H9 (cell line): ENCODE results near the gene CERKL. TPM values are rescaled to one million over a fixed set of nuclear protein-coding genes. Genes with fewer than 3 reads are reported as not detected.

Experiments used
- DNase-seq: peaks from one replicate; pipeline ENCODE4 v3.0.0-alpha.2; 2017
- H2AFZ ChIP-seq: one replicate; pipeline ENCODE4 v1.6.1; 2013; ENCODE audit warnings: mild to moderate bottlenecking, low read length, control low read depth, moderate library complexity
- H2AK5ac ChIP-seq: 2 replicates; pipeline ENCODE4 v1.6.1; 2013; ENCODE audit warnings: low read length, control low read depth, mixed read lengths; ENCODE audit not compliant: insufficient read length
- H2BK120ac ChIP-seq: one replicate; pipeline ENCODE4 v1.6.1; 2013; ENCODE audit warnings: low read depth, mild to moderate bottlenecking, low read length, control low read depth, inconsistent platforms; ENCODE audit not compliant: poor library complexity, severe bottlenecking
- H2BK12ac ChIP-seq: 2 replicates; pipeline ENCODE4 v1.6.1; 2013; ENCODE audit warnings: low read length, control low read depth, mixed read lengths, low read depth; ENCODE audit not compliant: insufficient read length
- H2BK15ac ChIP-seq: 2 replicates; pipeline ENCODE4 v1.6.1; 2013; ENCODE audit warnings: low read depth, low read length, control low read depth
- H2BK20ac ChIP-seq: one replicate; pipeline ENCODE4 v1.6.1; 2013; ENCODE audit warnings: low read depth, mild to moderate bottlenecking, low read length, control low read depth, inconsistent platforms; ENCODE audit not compliant: poor library complexity, severe bottlenecking
- H2BK5ac ChIP-seq: 2 replicates; pipeline ENCODE4 v1.6.1; 2013; ENCODE audit warnings: low read length, control low read depth, mixed read lengths; ENCODE audit not compliant: insufficient read length
- H3K14ac ChIP-seq: 2 replicates; pipeline ENCODE4 v1.6.1; 2013; ENCODE audit warnings: low read length, control low read depth; ENCODE audit not compliant: insufficient read depth
- H3K18ac ChIP-seq: 2 replicates; pipeline ENCODE4 v1.6.1; 2013; ENCODE audit warnings: low read depth, mild to moderate bottlenecking, mixed read lengths, low read length, control low read depth; ENCODE audit not compliant: insufficient read length
- H3K23ac ChIP-seq: 2 replicates; pipeline ENCODE4 v1.6.1; 2013; ENCODE audit warnings: low read length, control low read depth, mixed read lengths, low read depth; ENCODE audit not compliant: insufficient read length
- H3K23me2 ChIP-seq: 2 replicates; pipeline ENCODE4 v1.6.1; 2013; ENCODE audit warnings: low read depth, mild to moderate bottlenecking, mixed read lengths, low read length, control low read depth; ENCODE audit not compliant: insufficient read length, poor library complexity, severe bottlenecking
- H3K27ac ChIP-seq: 2 replicates; pipeline ENCODE4 v1.5.1; 2013; ENCODE audit warnings: low read length, control low read depth, mixed read lengths, low read depth; ENCODE audit not compliant: insufficient read length
- H3K27me3 ChIP-seq: 2 replicates; pipeline ENCODE4 v1.6.1; 2013; ENCODE audit warnings: low read length, control low read depth, inconsistent platforms; ENCODE audit not compliant: insufficient read depth
- H3K4ac ChIP-seq: 2 replicates; pipeline ENCODE4 v1.6.1; 2013; ENCODE audit warnings: low read depth, mild to moderate bottlenecking, control low read depth, inconsistent platforms, low read length, moderate library complexity
- H3K4me1 ChIP-seq: 2 replicates; pipeline ENCODE4 v1.6.1; 2013; ENCODE audit warnings: low read length, control low read depth, inconsistent platforms; ENCODE audit not compliant: insufficient read depth
- H3K4me2 ChIP-seq: 2 replicates; pipeline ENCODE4 v1.6.1; 2013; ENCODE audit warnings: low read length, control low read depth, mixed read lengths; ENCODE audit not compliant: insufficient read length, insufficient read depth
- H3K56ac ChIP-seq: 2 replicates; pipeline ENCODE4 v1.6.1; 2013; ENCODE audit warnings: low read depth, mild to moderate bottlenecking, mixed read lengths, low read length, control low read depth; ENCODE audit not compliant: insufficient read length
- H3K79me1 ChIP-seq: 2 replicates; pipeline ENCODE4 v1.6.1; 2013; ENCODE audit warnings: low read depth, mild to moderate bottlenecking, moderate library complexity, low read length, control low read depth, inconsistent platforms; ENCODE audit not compliant: insufficient read depth, poor library complexity, severe bottlenecking
- H3K79me2 ChIP-seq: 2 replicates; pipeline ENCODE4 v1.6.1; 2013; ENCODE audit warnings: low read length, control low read depth, inconsistent platforms; ENCODE audit not compliant: insufficient read depth
- H3K9ac ChIP-seq: 2 replicates; pipeline ENCODE4 v1.6.1; 2013; ENCODE audit warnings: low read length, control low read depth, mixed read lengths; ENCODE audit not compliant: insufficient read length; ENCODE audit errors: extremely low read depth
- H3K9me3 ChIP-seq: one replicate; pipeline ENCODE4 v1.6.1; 2013; ENCODE audit warnings: low read depth, low read length, inconsistent platforms; ENCODE audit not compliant: control insufficient read depth
- H3T11ph ChIP-seq: one replicate; pipeline ENCODE4 v1.6.1; 2013; ENCODE audit warnings: mild to moderate bottlenecking, low read length, control low read depth, inconsistent platforms
- H4K20me1 ChIP-seq: one replicate; pipeline ENCODE4 v1.6.1; 2013; ENCODE audit not compliant: control insufficient read depth, insufficient read length, insufficient read depth
- H4K5ac ChIP-seq: 2 replicates; pipeline ENCODE4 v1.6.1; 2013; ENCODE audit warnings: low read depth, mild to moderate bottlenecking, mixed read lengths, low read length, control low read depth; ENCODE audit not compliant: insufficient read length
- H4K8ac ChIP-seq: replicated peaks from 2 replicates; pipeline ENCODE4 v1.6.1; 2013; ENCODE audit warnings: low read length, control low read depth, mixed read lengths, low read depth; ENCODE audit not compliant: insufficient read length
- H4K91ac ChIP-seq: 2 replicates; pipeline ENCODE4 v1.6.1; 2013; ENCODE audit warnings: low read depth, mild to moderate bottlenecking, moderate library complexity, mixed read lengths, low read length, control low read depth; ENCODE audit not compliant: insufficient read length
- H3K27ac Mint-ChIP-seq, 3 experiments: 2 replicates in 2 of 3; 3 replicates in 1 of 3; pipeline ENCODE4 v1.8.0; 2020 to 2021; ENCODE audit warnings: mixed read lengths in 3 of 3, mild to moderate bottlenecking in 1 of 3, moderate library complexity in 1 of 3
- H3K27me3 Mint-ChIP-seq: 2 replicates; pipeline ENCODE4 v1.8.0; 2021; ENCODE audit warnings: low read depth, mild to moderate bottlenecking, moderate library complexity, mixed read lengths
- H3K36me3 Mint-ChIP-seq, 3 experiments: 2 replicates in 2 of 3; 3 replicates in 1 of 3; pipeline ENCODE4 v1.8.0; 2020 to 2021; ENCODE audit warnings: low read depth in 3 of 3, mixed read lengths in 3 of 3; ENCODE audit not compliant: insufficient read depth in 1 of 3
- H3K4me1 Mint-ChIP-seq, 2 experiments: 2 replicates each; pipeline ENCODE4 v1.8.0; 2020; ENCODE audit warnings: mixed read lengths in 2 of 2
- H3K4me3 Mint-ChIP-seq, 2 experiments: 2 replicates in 1 of 2; 3 replicates in 1 of 2; pipeline ENCODE4 v1.8.0; 2020 to 2021; ENCODE audit warnings: mild to moderate bottlenecking in 2 of 2, mixed read lengths in 2 of 2, moderate library complexity in 1 of 2
- H3K9me3 Mint-ChIP-seq, 2 experiments: 2 replicates in 1 of 2; 3 replicates in 1 of 2; pipeline ENCODE4 v1.8.0; 2020; ENCODE audit warnings: mild to moderate bottlenecking in 2 of 2, mixed read lengths in 2 of 2, moderate library complexity in 1 of 2
- WGBS: extraction: QIAGEN DNeasy Blood & Tissue Kit; methylation state at CpG from one replicate; pipeline ENCODE4 v1.1.7; 2013; ENCODE audit warnings: missing lambda C conversion rate, low lambda C conversion rate, mixed read lengths; ENCODE audit not compliant: insufficient read length; ENCODE audit errors: extremely low coverage; 5-methylcytosine and 5-hydroxymethylcytosine counted together
- total RNA-seq: library from RNA; stranded (reverse); gene quantifications from 2 replicates; pipeline ENCODE4 v1.2.1, GENCODE V29; 2021
- TF ChIP-seq, protein P1 (sequence below): fragments of 200-600 bp; sonication (generic); conservative IDR thresholded peaks from 3 replicates; pipeline ENCODE4 v1.8.0; 2021; ENCODE audit warnings: antibody characterized with exemption, mild to moderate bottlenecking

Gene CERKL
- total RNA-seq, 1 experiment from 2014 or later, result not detected

GRCh38 chr2:181627545-181627944 lies 29.4 kb downstream of the CERKL start:
- no peak overlapping the region for H3K18ac ChIP-seq
- H3K79me2 ChIP-seq, result no peaks in the 10 kb centered on the region
- H3K14ac ChIP-seq, result no peak overlapping the region
- H4K91ac ChIP-seq, result no peak overlapping the region
- no peak overlapping the region for H3K4me2 ChIP-seq
- H4K8ac ChIP-seq, result no peak overlapping the region
- H2BK120ac ChIP-seq, result no peak overlapping the region
- H3K4me3 Mint-ChIP-seq, result no peak overlapping the region
- no peak overlapping the region for H3K56ac ChIP-seq
- H3T11ph ChIP-seq, result no peak overlapping the region
- no peaks in the 10 kb centered on the region for H3K79me1 ChIP-seq
- H2BK12ac ChIP-seq, result no peak overlapping the region
- no peak overlapping the region for H3K23ac ChIP-seq
- H3K27ac ChIP-seq, result no peak overlapping the region
- TF ChIP-seq, protein P1, sequence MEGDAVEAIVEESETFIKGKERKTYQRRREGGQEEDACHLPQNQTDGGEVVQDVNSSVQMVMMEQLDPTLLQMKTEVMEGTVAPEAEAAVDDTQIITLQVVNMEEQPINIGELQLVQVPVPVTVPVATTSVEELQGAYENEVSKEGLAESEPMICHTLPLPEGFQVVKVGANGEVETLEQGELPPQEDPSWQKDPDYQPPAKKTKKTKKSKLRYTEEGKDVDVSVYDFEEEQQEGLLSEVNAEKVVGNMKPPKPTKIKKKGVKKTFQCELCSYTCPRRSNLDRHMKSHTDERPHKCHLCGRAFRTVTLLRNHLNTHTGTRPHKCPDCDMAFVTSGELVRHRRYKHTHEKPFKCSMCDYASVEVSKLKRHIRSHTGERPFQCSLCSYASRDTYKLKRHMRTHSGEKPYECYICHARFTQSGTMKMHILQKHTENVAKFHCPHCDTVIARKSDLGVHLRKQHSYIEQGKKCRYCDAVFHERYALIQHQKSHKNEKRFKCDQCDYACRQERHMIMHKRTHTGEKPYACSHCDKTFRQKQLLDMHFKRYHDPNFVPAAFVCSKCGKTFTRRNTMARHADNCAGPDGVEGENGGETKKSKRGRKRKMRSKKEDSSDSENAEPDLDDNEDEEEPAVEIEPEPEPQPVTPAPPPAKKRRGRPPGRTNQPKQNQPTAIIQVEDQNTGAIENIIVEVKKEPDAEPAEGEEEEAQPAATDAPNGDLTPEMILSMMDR, result no peak
- H3K9me3 ChIP-seq, result no peaks in the 10 kb centered on the region
- H2BK5ac ChIP-seq, result no peak overlapping the region
- H3K9me3 Mint-ChIP-seq, result no peaks in the 10 kb centered on the region; a peak in 1 of 5 replicates
- no peak overlapping the region for H2BK15ac ChIP-seq
- WGBS, result no CpG with 5 or more reads among the region's 3 CpGs
- no peak overlapping the region for H2BK20ac ChIP-seq
- no peaks in the 10 kb centered on the region for H3K36me3 Mint-ChIP-seq
- H3K27me3 ChIP-seq, result no peaks in the 10 kb centered on the region
- H3K27ac Mint-ChIP-seq, result no peak overlapping the region
- no peak overlapping the region for H2AFZ ChIP-seq
- no peak overlapping the region for H3K9ac ChIP-seq
- H4K20me1 ChIP-seq, result no peaks in the 10 kb centered on the region
- peaks cover 5 to 9% of the 10 kb centered on the region in 2 experiments; a peak in 3 of 4 replicates for H3K4me1 Mint-ChIP-seq
- H3K23me2 ChIP-seq, result no peaks in the 10 kb centered on the region
- no peak overlapping the region for H4K5ac ChIP-seq
- no peaks in the 10 kb centered on the region for H3K4me1 ChIP-seq
- H3K4ac ChIP-seq, result no peak overlapping the region
- H3K27me3 Mint-ChIP-seq, result peaks cover 15% of the 10 kb centered on the region
- H2AK5ac ChIP-seq, result no peak overlapping the region
- DNase-seq, result no peak
